GM23338 (cell line): ENCODE measurements around the gene SCN1B. TPM values are rescaled to one million over a fixed set of nuclear protein-coding genes. Genes with fewer than 3 reads are reported as not detected.

Experiments
- ATAC-seq: fragments of 200-7000 bp; cut with Tn5 transposase; 3 replicates; pipeline ENCODE4 v1.9.1; 2020
- DNase-seq: peaks from one replicate; pipeline ENCODE4 v3.0.0-alpha.2; 2015; ENCODE audit warnings: low spot score
- H2AFZ ChIP-seq: fragments of 200-600 bp; sonication (generic); 2 replicates; pipeline ENCODE4 v1.8.0; 2016; ENCODE audit warnings: antibody characterized with exemption, mild to moderate bottlenecking, moderate library complexity
- H3F3A ChIP-seq: fragments of 200-600 bp; sonication (generic); replicated peaks from 2 replicates; pipeline ENCODE4 v1.8.0; 2017; ENCODE audit warnings: antibody characterized with exemption, mixed run types, low read depth
- H3K27ac ChIP-seq: fragments of 200-600 bp; sonication (generic); 2 replicates; pipeline ENCODE4 v1.6.1; 2016; ENCODE audit warnings: low read depth
- H3K27me3 ChIP-seq: fragments of 200-600 bp; sonication (generic); 2 replicates; pipeline ENCODE4 v1.8.0; 2016; ENCODE audit warnings: mild to moderate bottlenecking, mixed run types, moderate library complexity; ENCODE audit not compliant: insufficient read depth
- H3K36me3 ChIP-seq: fragments of 200-600 bp; sonication (generic); 2 replicates; pipeline ENCODE4 v1.8.0; 2016; ENCODE audit warnings: mild to moderate bottlenecking; ENCODE audit not compliant: insufficient read depth
- H3K4me1 ChIP-seq: fragments of 200-600 bp; sonication (generic); 2 replicates; pipeline ENCODE4 v1.8.0; 2016; ENCODE audit warnings: mild to moderate bottlenecking, moderate library complexity; ENCODE audit not compliant: insufficient read depth
- H3K4me2 ChIP-seq: fragments of 200-600 bp; sonication (generic); 2 replicates; pipeline ENCODE4 v1.7.1; 2017; ENCODE audit warnings: mixed run types
- H3K4me3 ChIP-seq: fragments of 200-600 bp; sonication (generic); 2 replicates; pipeline ENCODE4 v1.6.1; 2016; ENCODE audit warnings: mixed run types
- H3K79me2 ChIP-seq: fragments of 200-600 bp; sonication (generic); replicated peaks from 2 replicates; pipeline ENCODE4 v1.8.0; 2017; ENCODE audit warnings: mild to moderate bottlenecking; ENCODE audit not compliant: insufficient read depth
- H3K9me2 ChIP-seq: fragments of 200-600 bp; sonication (generic); 2 replicates; pipeline ENCODE4 v1.8.0; 2017; ENCODE audit not compliant: insufficient read depth
- H4K20me1 ChIP-seq: fragments of 200-600 bp; sonication (generic); replicated peaks from 2 replicates; pipeline ENCODE4 v1.8.0; 2017; ENCODE audit warnings: mild to moderate bottlenecking; ENCODE audit not compliant: insufficient read depth
- H3K27ac Mint-ChIP-seq: 2 replicates; pipeline ENCODE4 v1.8.0; 2020; ENCODE audit warnings: inconsistent platforms, mild to moderate bottlenecking, moderate library complexity, mixed read lengths
- H3K27me3 Mint-ChIP-seq: 3 replicates; pipeline ENCODE4 v1.8.0; 2022; ENCODE audit warnings: low read depth, mild to moderate bottlenecking, moderate library complexity, mixed read lengths, inconsistent platforms; ENCODE audit not compliant: insufficient read depth, poor library complexity
- H3K36me3 Mint-ChIP-seq: 3 replicates; pipeline ENCODE4 v1.8.0; 2021; ENCODE audit warnings: low read depth, mild to moderate bottlenecking, inconsistent platforms, moderate library complexity, mixed read lengths
- H3K4me1 Mint-ChIP-seq: 3 replicates; pipeline ENCODE4 v1.8.0; 2020; ENCODE audit warnings: mild to moderate bottlenecking, inconsistent platforms, mixed read lengths
- H3K4me3 Mint-ChIP-seq: 3 replicates; pipeline ENCODE4 v1.8.0; 2021; ENCODE audit warnings: moderate library complexity, mild to moderate bottlenecking, inconsistent platforms, mixed read lengths
- H3K9me3 Mint-ChIP-seq: 3 replicates; pipeline ENCODE4 v1.8.0; 2020; ENCODE audit warnings: moderate library complexity, mild to moderate bottlenecking, inconsistent platforms, mixed read lengths
- CREB1 ChIP-seq: fragments of 250-450 bp; sonication (Bioruptor Pico); IDR thresholded peaks from 2 replicates; pipeline ENCODE4 v1.5.0; 2020; ENCODE audit warnings: low read depth, mild to moderate bottlenecking, moderate library complexity
- CTCF ChIP-seq, 2 experiments: fragments of 200-600 bp in 1 of 2; sonication (generic) in 1 of 2; conservative IDR thresholded peaks; 2 replicates each; pipeline versions ENCODE4 v1.5.1 to v1.6.1; 2016 to 2017; ENCODE audit warnings: antibody characterized with exemption in 2 of 2, low read depth in 2 of 2, mild to moderate bottlenecking in 2 of 2, moderate library complexity in 1 of 2
- ETS1 ChIP-seq: IDR thresholded peaks from 2 replicates; pipeline ENCODE4 v1.6.1; 2016; ENCODE audit warnings: antibody characterized with exemption
- EZH2 ChIP-seq: fragments of 200-600 bp; sonication (generic); IDR thresholded peaks from one replicate; pipeline ENCODE4 v1.8.0; 2017; ENCODE audit warnings: antibody characterized with exemption, mild to moderate bottlenecking, low read depth; ENCODE audit not compliant: unreplicated experiment
- EZH2phosphoT487 ChIP-seq: fragments of 200-600 bp; sonication (generic); IDR thresholded peaks from one replicate; pipeline ENCODE4 v1.8.1; 2018; ENCODE audit warnings: antibody characterized with exemption; ENCODE audit not compliant: unreplicated experiment
- JUNB ChIP-seq: IDR thresholded peaks from one replicate; pipeline ENCODE4 v1.6.1; 2016; ENCODE audit warnings: antibody characterized with exemption; ENCODE audit not compliant: unreplicated experiment
- NANOG ChIP-seq: IDR thresholded peaks from 2 replicates; pipeline ENCODE4 v1.6.1; 2016; ENCODE audit warnings: antibody characterized with exemption, borderline replicate concordance
- POLR2AphosphoS5 ChIP-seq: IDR thresholded peaks from 2 replicates; pipeline ENCODE4 v1.6.1; 2016; ENCODE audit warnings: antibody characterized with exemption, low read depth
- REST ChIP-seq: IDR thresholded peaks from one replicate; pipeline ENCODE4 v1.6.1; 2018; ENCODE audit warnings: antibody characterized with exemption; ENCODE audit not compliant: unreplicated experiment
- STAT1 ChIP-seq: IDR thresholded peaks from one replicate; pipeline ENCODE4 v1.6.1; 2016; ENCODE audit warnings: antibody characterized with exemption; ENCODE audit not compliant: unreplicated experiment
- ZNF114 ChIP-seq: fragments of 250-450 bp; sonication (Bioruptor Pico); IDR thresholded peaks from 2 replicates; pipeline ENCODE4 v1.5.0; 2020; ENCODE audit warnings: mild to moderate bottlenecking, moderate library complexity
- ZNF331 ChIP-seq: fragments of 250-450 bp; sonication (Bioruptor Pico); IDR thresholded peaks from 2 replicates; pipeline ENCODE4 v1.5.0; 2020; ENCODE audit warnings: low read depth, mild to moderate bottlenecking, moderate library complexity
- ZNF462 ChIP-seq: fragments of 250-450 bp; sonication (Bioruptor Pico); IDR thresholded peaks from 2 replicates; pipeline ENCODE4 v1.5.0; 2020; ENCODE audit warnings: mild to moderate bottlenecking, moderate library complexity
- polyA plus RNA-seq: library from polyadenylated mRNA; unstranded; fragments of >200 nt; fragmentation: Nextera tagmentation; extraction: Ambion mirVana; gene quantifications from 2 replicates; pipeline ENCODE4 v1.2.1, GENCODE V29; 2016
- total RNA-seq: library from RNA; depleted of rRNA; stranded (reverse); fragments of >200 nt; shearing (Covaris generic); gene quantifications from 2 replicates; pipeline ENCODE4 v1.2.3, GENCODE V29; 2014

The SCN1B gene
- total and polyA plus RNA-seq, 2 experiments from 2014 or later = 1.7 to 4.8 TPM

GRCh38 chr19:35073941-35074340 is 43.7 kb downstream of the SCN1B start:
- H3K4me3 ChIP-seq = no peak overlapping the region
- no peak overlapping the region for H3K4me2 ChIP-seq
- TF ChIP-seq ETS1 (no peak), CTCF (conservative IDR thresholded peaks at IDR 0.05; ENCODE audit: low read depth in 2 of 2) (no peak), JUNB (no peak), ZNF114 (CRISPR knock-in tag) (no peak), CREB1 (CRISPR knock-in tag) (no peak), ZNF331 (no peak), POLR2AphosphoS5 (no peak), NANOG (no peak), ZNF462 (no peak), EZH2phosphoT487 (no peak), REST (no peak), STAT1 (no peak), EZH2 (no peak)
- no peak overlapping the region for H3K4me3 Mint-ChIP-seq
- no peaks in the 10 kb centered on the region; the same call in 2 of the 3 replicates for H3K36me3 Mint-ChIP-seq
- H3K9me2 ChIP-seq = 0 out of 2 replicates have a peak, but pooled peaks cover 4% of the 10 kb centered on the region
- H3F3A ChIP-seq = peaks cover 11% of the 10 kb centered on the region; the same call in 1 of the 2 replicates
- no peaks in the 10 kb centered on the region for H3K79me2 ChIP-seq
- no peaks in the 10 kb centered on the region for H3K36me3 ChIP-seq
- peaks cover 2% of the 10 kb centered on the region; the same call in 1 of the 3 replicates for H3K9me3 Mint-ChIP-seq
- no peak for ATAC-seq
- no peaks in the 10 kb centered on the region for H3K27me3 ChIP-seq
- no peaks in the 10 kb centered on the region for H4K20me1 ChIP-seq
- H3K27ac ChIP-seq = no peak overlapping the region
- H3K4me1 ChIP-seq = peaks cover 12% of the 10 kb centered on the region
- H3K27me3 Mint-ChIP-seq = peaks cover 15% of the 10 kb centered on the region
- H2AFZ ChIP-seq = no peak overlapping the region
- peaks cover 9% of the 10 kb centered on the region for H3K4me1 Mint-ChIP-seq
- no peak overlapping the region for H3K27ac Mint-ChIP-seq
- no peak for DNase-seq
